Activated CD4-positive, alpha-beta T cell treated with anti-CD3 and anti-CD28 coated beads for 4 hours (primary cell): Measurements from ENCODE around the gene GAMT.

Source experiments
- DNase-seq, 2 donors: peaks; one replicate each; pipeline ENCODE4 v3.0.0-alpha.2; 2020

Gene GAMT

DNA sequence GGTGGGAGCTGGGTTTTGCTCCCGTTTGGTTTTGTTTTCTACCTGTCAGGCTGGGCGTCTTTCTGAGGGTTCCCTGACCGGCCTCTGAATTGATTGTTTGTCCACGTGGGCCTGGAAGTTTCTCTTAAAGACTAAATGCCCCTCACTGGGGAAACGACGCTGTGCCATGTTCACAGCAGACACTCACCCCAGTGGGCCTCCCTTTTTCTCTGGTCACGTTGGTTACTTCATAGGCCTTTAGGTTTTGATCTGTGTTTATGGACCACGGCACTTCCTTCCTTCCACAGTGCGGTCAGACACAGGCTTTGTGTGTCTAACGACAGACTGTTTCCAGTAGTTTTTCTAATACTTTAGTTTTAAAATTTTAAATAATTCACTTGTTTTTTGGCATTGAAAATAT lies 37.7 kb downstream of the GAMT start:
- no peak for DNase-seq

DNA sequence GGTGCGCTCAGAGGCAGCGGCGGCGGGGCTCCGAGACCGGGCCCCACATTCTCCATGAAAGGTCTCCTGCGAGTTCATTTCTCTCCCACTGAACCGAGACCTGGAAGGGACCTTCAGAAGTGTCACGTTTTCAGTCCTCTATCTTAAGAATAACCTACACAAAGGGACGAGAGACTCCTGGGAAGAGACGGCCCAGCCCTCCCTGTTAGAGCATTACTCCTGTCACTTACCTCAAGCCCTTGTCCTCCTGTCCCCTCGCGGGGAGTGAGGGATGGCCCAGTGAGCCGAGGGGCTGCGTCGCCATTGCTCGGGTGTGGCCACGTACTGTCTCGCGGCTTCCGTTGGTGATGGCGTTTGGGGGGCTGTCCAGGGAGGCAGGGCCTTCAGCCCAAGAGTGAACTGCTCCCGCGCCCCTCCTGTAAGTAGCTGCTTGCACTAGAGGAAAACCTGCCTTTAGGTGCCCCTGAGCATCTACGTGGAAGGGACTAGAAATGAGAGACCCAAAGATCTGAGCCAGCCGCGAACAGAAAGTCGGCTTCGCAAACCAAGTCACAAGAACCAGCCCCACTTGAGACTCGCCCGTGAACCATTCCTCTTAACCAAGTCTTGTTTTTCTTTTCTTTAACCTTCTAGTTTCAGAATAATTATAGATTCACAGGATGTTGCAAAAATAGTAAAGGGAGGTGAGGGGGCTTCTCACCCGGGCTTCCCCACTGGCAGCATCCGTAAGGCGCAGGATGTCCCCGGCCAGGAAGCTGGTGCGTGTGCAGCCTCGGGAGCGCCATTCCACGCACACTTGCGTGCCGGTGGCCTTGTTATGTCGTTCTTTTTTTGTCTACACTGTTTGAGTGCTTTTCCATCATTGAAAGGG lies 38.7 kb downstream of the GAMT start:
- no peak for DNase-seq

GRCh38 chr19:1361601-1362386 lies 39.5 kb downstream of the GAMT start:
- DNase-seq, result no peak

GRCh38 chr19:1360818-1361461 lies 40.4 kb downstream of the GAMT start:
- no peak for DNase-seq

DNA sequence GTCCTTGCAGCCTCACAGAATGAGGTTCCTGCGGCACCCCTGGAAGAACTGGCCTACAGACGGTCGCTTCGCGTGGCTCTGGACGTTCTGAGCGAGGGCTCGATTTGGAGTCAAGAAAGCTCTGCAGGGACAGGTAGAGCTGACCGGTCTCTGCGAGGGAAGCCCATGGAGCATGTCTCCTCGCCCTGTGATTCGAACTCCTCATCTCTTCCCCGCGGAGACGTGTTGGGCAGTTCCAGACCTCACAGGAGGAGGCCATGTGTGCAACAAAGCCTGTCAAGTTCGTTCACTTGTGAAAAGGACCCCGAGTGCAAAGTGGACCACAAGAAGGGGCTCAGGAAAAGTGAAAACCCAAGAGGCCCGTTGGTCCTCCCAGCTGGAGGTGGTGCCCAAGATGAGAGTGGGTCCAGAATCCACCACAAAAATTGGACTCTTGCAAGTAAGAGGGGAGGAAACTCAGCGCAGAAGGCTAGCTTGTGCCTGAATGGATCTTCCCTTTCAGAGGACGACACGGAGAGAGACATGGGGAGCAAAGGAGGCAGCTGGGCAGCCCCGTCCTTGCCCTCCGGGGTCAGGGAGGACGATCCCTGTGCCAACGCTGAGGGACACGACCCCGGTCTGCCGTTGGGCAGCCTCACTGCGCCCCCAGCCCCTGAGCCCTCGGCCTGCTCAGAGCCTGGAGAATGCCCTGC lies 41.1 kb downstream of the GAMT start:
- DNase-seq, result no peak

DNA sequence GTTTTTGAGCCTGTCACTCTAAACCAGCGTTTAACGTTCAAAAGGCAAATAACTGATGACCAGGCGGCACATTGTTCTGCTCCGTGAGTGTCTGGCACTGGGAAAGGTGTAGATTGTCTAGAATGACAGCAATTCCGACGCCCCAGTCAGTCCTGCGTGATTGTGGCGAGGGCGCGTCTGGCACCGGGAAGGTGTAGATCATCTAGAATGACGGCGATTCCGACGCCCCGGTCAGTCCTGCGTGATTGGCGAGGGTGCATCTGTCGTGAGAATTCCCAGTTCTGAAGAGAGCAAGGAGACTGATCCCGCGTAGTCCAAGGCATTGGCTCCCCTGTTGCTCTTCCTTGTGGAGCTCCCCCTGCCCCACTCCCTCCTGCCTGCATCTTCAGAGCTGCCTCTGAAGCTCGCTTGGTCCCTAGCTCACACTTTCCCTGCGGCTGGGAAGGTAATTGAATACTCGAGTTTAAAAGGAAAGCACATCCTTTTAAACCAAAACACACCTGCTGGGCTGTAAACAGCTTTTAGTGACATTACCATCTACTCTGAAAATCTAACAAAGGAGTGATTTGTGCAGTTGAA lies 43.7 kb downstream of the GAMT start:
- no peak for DNase-seq

DNA sequence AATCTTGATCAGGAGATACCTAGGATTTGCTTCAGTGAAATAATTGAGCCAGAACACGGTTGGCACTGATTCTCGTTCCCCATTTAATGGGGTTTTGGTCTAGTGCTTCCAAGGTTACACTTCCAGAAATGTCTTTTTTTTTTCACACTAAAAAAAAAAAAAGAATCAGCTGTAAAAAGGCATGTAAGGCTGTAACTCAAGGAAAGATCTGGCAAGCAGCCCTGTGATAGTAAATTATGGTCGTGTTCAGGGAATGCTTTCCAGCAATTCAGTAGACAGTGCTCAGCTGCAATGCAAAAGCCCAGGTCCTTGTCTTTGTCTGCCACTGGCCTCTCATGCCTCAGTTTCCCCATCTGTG lies 44.9 kb downstream of the GAMT start:
- DNase-seq, result no peak

GRCh38 chr19:1355568-1356507 lies 45.5 kb downstream of the GAMT start:
- peak in 1 of 2 donors; percentile 5 for DNase-seq

- no peak for DNase-seq
Observed at GRCh38 chr19:1354970-1355567, 46.3 kb downstream of the GAMT start.

DNA sequence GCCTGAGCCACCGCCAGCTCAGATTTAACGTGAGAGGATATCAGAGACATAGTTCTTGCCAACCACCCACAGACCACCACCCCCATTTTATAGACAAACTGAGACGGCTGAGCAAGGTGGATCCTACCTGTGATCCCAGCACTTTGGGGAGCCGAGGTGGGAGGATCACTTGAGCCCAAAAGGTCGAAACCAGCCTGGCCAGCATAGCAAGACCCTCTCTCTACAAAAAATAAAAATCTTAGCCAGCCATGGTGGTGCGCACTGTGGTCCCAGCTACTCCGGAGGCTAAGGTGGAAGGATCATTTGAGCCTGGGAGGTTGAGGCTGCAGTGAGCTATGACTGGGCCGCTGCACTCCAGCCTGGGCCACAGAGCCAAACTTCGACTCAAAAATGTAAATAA lies 48.2 kb downstream of the GAMT start:
- DNase-seq, result no peak

GRCh38 chr19:1351381-1351851 lies 49.9 kb downstream of the GAMT start:
- no peak for DNase-seq

- no peak for DNase-seq
Observed at GRCh38 chr19:1350867-1351266, 50.5 kb downstream of the GAMT start.

DNA sequence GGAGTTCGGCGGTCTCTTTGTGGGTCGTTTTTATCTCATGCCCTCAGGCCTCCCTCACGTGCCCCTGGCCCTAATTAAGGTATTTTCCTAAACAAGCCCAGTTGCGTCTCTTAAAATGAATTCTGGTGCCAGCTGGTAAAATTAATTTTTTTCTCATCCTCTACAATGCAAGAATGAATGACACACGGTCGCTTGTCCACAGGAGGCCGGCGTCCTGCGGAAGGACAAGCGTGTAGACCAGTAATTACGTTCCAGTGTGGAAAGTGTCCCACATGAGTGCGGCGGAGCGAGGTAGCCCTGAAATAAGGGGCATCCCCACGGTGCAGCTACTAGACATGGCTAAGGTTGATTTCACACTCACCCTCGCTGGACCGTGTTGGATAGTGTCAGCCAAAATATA lies 52.1 kb downstream of the GAMT start:
- DNase-seq, result no peak
